Measurements from ENCODE around the gene TMED1.
A peak's percentile ranks its signal among the peaks of the same experiment; 100 is the strongest.

GRCh38 chr19:10870955-10871603, 35.1 kb upstream of the TMED1 start, which contains the start of gene CARM1:
- no peak for TF ChIP-seq FOXM1 (IDR thresholded peaks at IDR 0.05; ENCODE audit: borderline replicate concordance, low read depth)
- TF ChIP-seq RAD21 (IDR thresholded peaks at IDR 0.05; ENCODE audit: low read depth): peak; percentile 62; the same call in 1 of the 2 replicates
- TF ChIP-seq USF1 (IDR thresholded peaks at IDR 0.05): no peak
- TF ChIP-seq EP300 (IDR thresholded peaks at IDR 0.05; ENCODE audit: borderline replicate concordance): peak; percentile 29; the same call in 1 of the 2 replicates
- TF ChIP-seq TCF12 (IDR thresholded peaks at IDR 0.05; ENCODE audit: low read depth): no peak
- TF ChIP-seq ZBTB7A (IDR thresholded peaks at IDR 0.05; ENCODE audit: low read depth): no peak
- no peak for TF ChIP-seq MAX (IDR thresholded peaks at IDR 0.05)
- no peak for TF ChIP-seq TAF1 (IDR thresholded peaks at IDR 0.05; ENCODE audit: low read depth)
